Subcutaneous abdominal adipose tissue (tissue), 5 donors: ENCODE measurements around the gene GRM7.

Experiments
- H3K27ac ChIP-seq: one replicate; pipeline ENCODE4 v1.7.0; 2013; ENCODE audit warnings: low read depth, mild to moderate bottlenecking, inconsistent platforms, low read length, moderate library complexity
- H3K27me3 ChIP-seq, 5 donors: one replicate each; pipeline ENCODE4 v1.7.0; 2013; ENCODE audit warnings: low read length in 5 of 5, inconsistent platforms in 1 of 5; ENCODE audit not compliant: control insufficient read depth in 5 of 5, insufficient read depth in 4 of 5
- H3K36me3 ChIP-seq, 5 donors: one replicate each; pipeline ENCODE4 v1.7.0; 2013; ENCODE audit warnings: low read length in 5 of 5; ENCODE audit not compliant: control insufficient read depth in 5 of 5, insufficient read depth in 5 of 5
- H3K4me1 ChIP-seq, 5 donors: one replicate each; pipeline ENCODE4 v1.7.0; 2013; ENCODE audit warnings: low read length in 5 of 5, mild to moderate bottlenecking in 3 of 5, moderate library complexity in 1 of 5; ENCODE audit not compliant: control insufficient read depth in 5 of 5, insufficient read depth in 5 of 5
- H3K4me3 ChIP-seq, 5 donors: one replicate each; pipeline ENCODE4 v1.7.0; 2013; ENCODE audit warnings: low read length in 5 of 5, low read depth in 1 of 5
- H3K9ac ChIP-seq, 5 donors: one replicate each; pipeline ENCODE4 v1.7.0; 2013; ENCODE audit warnings: low read length in 5 of 5, mild to moderate bottlenecking in 4 of 5, moderate library complexity in 3 of 5
- H3K9me3 ChIP-seq, 5 donors: one replicate each; pipeline ENCODE4 v1.7.0; 2013; ENCODE audit warnings: low read length in 5 of 5; ENCODE audit not compliant: control insufficient read depth in 5 of 5
- donor health status: healthy.
- donor health status: healthy.
- donor health status: healthy.
- donor health status: healthy.
- donor health status: healthy.

GRM7 gene

GRCh38 chr3:7766530-7766929 is 905.6 kb downstream of the GRM7 start:
- Histone ChIP-seq H3K27ac (no peak overlapping the region), H3K4me3 (no peak overlapping the region), H3K4me1 (no peaks in the 10 kb centered on the region), H3K9ac (no peak overlapping the region), H3K36me3 (no peaks in the 10 kb centered on the region), H3K9me3 (peaks cover 0 to 8% (median 0%) of the 10 kb centered on the region in 5 donors), H3K27me3 (no peaks in the 10 kb centered on the region)

- no peak overlapping the region for H3K4me3 ChIP-seq
- H3K9ac ChIP-seq = no peak overlapping the region
- H3K27ac ChIP-seq = no peak overlapping the region
- no peaks in the 10 kb centered on the region for H3K4me1 ChIP-seq
- no peaks in the 10 kb centered on the region for H3K9me3 ChIP-seq
- no peaks in the 10 kb centered on the region for H3K36me3 ChIP-seq
- no peaks in the 10 kb centered on the region for H3K27me3 ChIP-seq
Observed at GRCh38 chr3:7779331-7779730, 918.4 kb downstream of the GRM7 start.

GRCh38 chr3:7781395-7781794 is 920.5 kb downstream of the GRM7 start:
- H3K4me1 ChIP-seq = no peaks in the 10 kb centered on the region
- H3K4me3 ChIP-seq = no peak overlapping the region
- H3K9me3 ChIP-seq = no peaks in the 10 kb centered on the region
- H3K27ac ChIP-seq = no peak overlapping the region
- H3K27me3 ChIP-seq = no peaks in the 10 kb centered on the region
- no peak overlapping the region for H3K9ac ChIP-seq
- H3K36me3 ChIP-seq = no peaks in the 10 kb centered on the region

GRCh38 chr3:7787871-7788828 is 927.2 kb downstream of the GRM7 start:
- H3K9ac ChIP-seq = no peak overlapping the region
- no peaks in the 10 kb centered on the region for H3K36me3 ChIP-seq
- no peak overlapping the region for H3K4me3 ChIP-seq
- H3K27me3 ChIP-seq = no peaks in the 10 kb centered on the region
- no peak overlapping the region for H3K27ac ChIP-seq
- H3K9me3 ChIP-seq = no peaks in the 10 kb centered on the region
- no peaks in the 10 kb centered on the region for H3K4me1 ChIP-seq

GRCh38 chr3:7788881-7789280 is 928.0 kb downstream of the GRM7 start:
- Histone ChIP-seq H3K9ac (no peak overlapping the region), H3K9me3 (no peaks in the 10 kb centered on the region), H3K4me3 (no peak overlapping the region), H3K27ac (no peak overlapping the region), H3K4me1 (no peaks in the 10 kb centered on the region), H3K36me3 (no peaks in the 10 kb centered on the region), H3K27me3 (no peaks in the 10 kb centered on the region)

GRCh38 chr3:7789324-7789723 is 928.4 kb downstream of the GRM7 start:
- H3K27ac ChIP-seq = no peak overlapping the region
- H3K4me1 ChIP-seq = no peaks in the 10 kb centered on the region
- no peaks in the 10 kb centered on the region for H3K9me3 ChIP-seq
- no peaks in the 10 kb centered on the region for H3K27me3 ChIP-seq
- no peak overlapping the region for H3K4me3 ChIP-seq
- no peak overlapping the region for H3K9ac ChIP-seq
- no peaks in the 10 kb centered on the region for H3K36me3 ChIP-seq

GRCh38 chr3:7790141-7790540 is 929.2 kb downstream of the GRM7 start:
- no peaks in the 10 kb centered on the region for H3K36me3 ChIP-seq
- H3K9me3 ChIP-seq = no peaks in the 10 kb centered on the region
- H3K27me3 ChIP-seq = no peaks in the 10 kb centered on the region
- H3K4me3 ChIP-seq = no peak overlapping the region
- H3K27ac ChIP-seq = no peak overlapping the region
- H3K9ac ChIP-seq = no peak overlapping the region
- H3K4me1 ChIP-seq = no peaks in the 10 kb centered on the region
